Epithelial cell of proximal tubule (primary cell): ENCODE measurements around the gene HIPK3. TPM values are rescaled to one million over a fixed set of nuclear protein-coding genes. Genes with fewer than 3 reads are reported as not detected.
"Not testable (repeated sequence)": the region's sequence is repeated elsewhere in the genome, so short reads cannot be mapped to it uniquely, and the experiment has no call there.

ENCODE experiments used
- DNase-seq: peaks from one replicate; pipeline ENCODE4 v3.0.0-alpha.2; 2011; ENCODE audit warnings: low read depth
- H3K4me3 ChIP-seq: 2 replicates; pipeline ENCODE4 v1.5.1; 2011; ENCODE audit warnings: low read depth, mild to moderate bottlenecking, low read length
- total RNA-seq: library from RNA; depleted of rRNA; stranded (reverse); fragments of >200 nt; gene quantifications from 2 replicates; pipeline ENCODE4 v1.2.3, GENCODE V29; 2015
- TF ChIP-seq, protein P1 (sequence below): conservative IDR thresholded peaks from 2 replicates; pipeline ENCODE4 v1.5.1; 2012; ENCODE audit warnings: low read depth, mild to moderate bottlenecking, low read length

HIPK3 gene
- total RNA-seq, 1 donor from 2014 or later = 26.9 TPM

DNA sequence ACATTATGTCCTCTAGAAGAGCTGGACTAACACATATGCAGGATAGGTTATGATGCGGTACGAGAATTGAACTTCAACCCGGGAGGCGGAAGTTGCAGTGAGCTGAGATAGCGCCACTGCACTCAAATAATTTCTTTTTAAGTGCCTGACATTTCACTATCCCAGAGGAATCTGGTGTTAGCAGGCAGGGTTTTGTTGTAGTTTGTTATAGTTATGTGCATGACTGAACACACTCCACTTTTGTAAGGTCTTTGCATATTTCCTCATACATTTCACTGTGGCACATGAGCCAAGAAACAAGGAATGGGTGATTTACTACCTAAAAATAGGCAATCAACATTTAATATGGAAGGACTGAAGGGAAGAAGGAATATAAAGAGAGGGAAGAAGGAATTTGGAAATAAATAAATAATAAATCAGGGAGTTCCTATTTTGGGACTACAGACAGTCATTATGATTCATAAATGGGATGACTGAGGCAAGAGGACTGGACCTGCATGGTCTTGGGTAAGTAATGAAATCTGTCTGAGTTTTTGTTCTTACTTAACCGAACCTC, 8.7 kb upstream of the HIPK3 start:
- DNase-seq = peak; percentile 86
- no peak overlapping the region for H3K4me3 ChIP-seq
- TF ChIP-seq, protein P1, sequence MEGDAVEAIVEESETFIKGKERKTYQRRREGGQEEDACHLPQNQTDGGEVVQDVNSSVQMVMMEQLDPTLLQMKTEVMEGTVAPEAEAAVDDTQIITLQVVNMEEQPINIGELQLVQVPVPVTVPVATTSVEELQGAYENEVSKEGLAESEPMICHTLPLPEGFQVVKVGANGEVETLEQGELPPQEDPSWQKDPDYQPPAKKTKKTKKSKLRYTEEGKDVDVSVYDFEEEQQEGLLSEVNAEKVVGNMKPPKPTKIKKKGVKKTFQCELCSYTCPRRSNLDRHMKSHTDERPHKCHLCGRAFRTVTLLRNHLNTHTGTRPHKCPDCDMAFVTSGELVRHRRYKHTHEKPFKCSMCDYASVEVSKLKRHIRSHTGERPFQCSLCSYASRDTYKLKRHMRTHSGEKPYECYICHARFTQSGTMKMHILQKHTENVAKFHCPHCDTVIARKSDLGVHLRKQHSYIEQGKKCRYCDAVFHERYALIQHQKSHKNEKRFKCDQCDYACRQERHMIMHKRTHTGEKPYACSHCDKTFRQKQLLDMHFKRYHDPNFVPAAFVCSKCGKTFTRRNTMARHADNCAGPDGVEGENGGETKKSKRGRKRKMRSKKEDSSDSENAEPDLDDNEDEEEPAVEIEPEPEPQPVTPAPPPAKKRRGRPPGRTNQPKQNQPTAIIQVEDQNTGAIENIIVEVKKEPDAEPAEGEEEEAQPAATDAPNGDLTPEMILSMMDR = no peak

DNA sequence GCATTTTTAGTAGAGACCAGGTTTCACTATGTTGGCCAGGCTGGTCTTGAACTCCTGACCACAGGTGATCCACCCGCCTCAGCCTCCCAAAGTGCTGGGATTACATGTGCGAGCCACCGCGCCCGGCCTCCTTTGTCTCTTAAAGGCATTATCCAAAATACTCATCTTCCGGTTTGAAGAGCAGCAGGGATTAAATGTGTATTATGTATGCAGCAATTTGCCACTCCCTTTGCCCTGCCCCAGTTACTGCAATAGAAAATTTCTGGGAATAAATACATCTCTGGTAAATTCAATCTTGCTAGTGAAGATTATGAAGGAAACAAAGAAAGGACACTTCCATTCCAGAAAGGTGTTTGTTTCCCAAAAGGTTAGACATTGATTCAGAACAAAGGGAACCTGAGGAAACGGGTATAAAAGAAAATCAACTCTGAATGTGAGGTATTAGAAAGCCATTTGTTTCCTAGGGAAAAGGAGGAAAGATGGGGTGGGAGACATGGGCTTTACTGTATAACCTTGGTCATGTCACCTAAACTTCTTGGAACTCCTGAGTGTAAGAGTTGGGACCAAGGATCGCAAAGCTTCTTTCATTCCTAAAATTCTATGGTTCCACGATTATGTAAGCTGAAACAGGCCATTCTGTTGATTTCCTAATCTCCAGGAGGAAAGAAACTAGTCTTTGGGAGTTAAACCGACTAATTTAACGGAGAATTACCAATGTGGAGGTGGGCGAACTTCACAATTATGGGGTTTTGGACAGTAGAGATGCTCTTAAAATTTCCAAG, 959 bp upstream of the HIPK3 start:
- TF ChIP-seq, protein P1 = no peak
- H3K4me3 ChIP-seq = peak overlapping the region; percentile 91
- DNase-seq = no peak

GRCh38 chr11:33256813-33257159, 395 bp upstream of the HIPK3 start:
- DNase-seq = no peak
- H3K4me3 ChIP-seq = peak overlapping the region; percentile 91

GRCh38 chr11:33257897-33258630, 883 bp downstream of the HIPK3 start:
- TF ChIP-seq, protein P1 = peak; percentile 33
- peak; percentile 45 for DNase-seq

More at GRCh38 chr11:33256813-33257159, 395 bp upstream of the HIPK3 start:
- TF ChIP-seq, protein P1 = no peak

GRCh38 chr11:33258631-33259205, 1.5 kb downstream of the HIPK3 start:
- TF ChIP-seq, protein P1 = no peak
- peak; percentile 31 for DNase-seq
- peak overlapping the region; percentile 91 for H3K4me3 ChIP-seq

More at GRCh38 chr11:33257897-33258630, 883 bp downstream of the HIPK3 start:
- H3K4me3 ChIP-seq = peak overlapping the region; percentile 91

GRCh38 chr11:33259869-33260268, 2.7 kb downstream of the HIPK3 start:
- DNase-seq = no peak
- TF ChIP-seq, protein P1 = no peak
- H3K4me3 ChIP-seq = peak overlapping the region; percentile 91

DNA sequence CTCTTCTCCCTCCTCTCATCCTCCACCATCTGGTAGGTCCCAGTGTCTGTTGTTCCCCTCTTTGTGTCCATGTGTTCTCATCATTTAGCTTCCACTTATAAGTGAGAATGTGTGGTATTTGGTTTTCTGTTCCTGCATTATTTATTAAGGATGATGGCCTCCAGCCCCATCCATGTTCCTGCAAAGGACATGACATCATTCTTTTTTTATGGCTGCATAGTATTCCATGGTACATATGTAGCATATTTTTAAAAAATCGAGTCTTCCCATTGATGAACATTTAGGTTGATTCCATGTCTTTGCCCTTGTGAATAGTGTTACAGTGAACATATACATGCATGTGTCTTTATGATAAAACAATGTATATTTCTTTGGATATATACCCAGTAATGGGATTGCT, 4.2 kb downstream of the HIPK3 start:
- DNase-seq, H3K4me3 ChIP-seq: not testable (repeated sequence)
